H1 (cell line): ENCODE measurements around the gene MRPS27. TPM values are rescaled to one million over a fixed set of nuclear protein-coding genes. Genes with fewer than 3 reads are reported as not detected.

Experiments
- CTCF ChIA-PET: fragments of 300-600 bp; sonication (Branson Sonifier 250); formaldehyde crosslinking; loops from one replicate; lab custom pipeline; 2021; ENCODE audit not compliant: partially characterized antibody; lab: Charles Lee
- POLR2A ChIA-PET: fragments of 300-600 bp; sonication (Branson Sonifier 250); formaldehyde crosslinking; loops from one replicate; lab custom pipeline; 2021; ENCODE audit warnings: inconsistent platforms; ENCODE audit not compliant: partially characterized antibody; lab: Charles Lee
- DNase-seq, 2 experiments: peaks; one replicate each; pipeline versions ENCODE4 v3.0.0 to v3.0.0-alpha.2; 2010 to 2022; ENCODE audit warnings: low spot score in 2 of 2, low read depth in 1 of 2, mixed read lengths in 1 of 2
- FAIRE-seq: peaks from 2 replicates; lab custom pipeline; 2011; peaks lifted over from hg19 to GRCh38; lab: Jason Lieb, UNC
- H2AFZ ChIP-seq: 2 replicates; pipeline ENCODE4 v1.8.1; 2012; ENCODE audit warnings: low read length, inconsistent platforms
- H2AK5ac ChIP-seq: 2 replicates; pipeline ENCODE4 v1.6.1; 2013; ENCODE audit warnings: low read depth, low read length
- H2BK120ac ChIP-seq: replicated peaks from 2 replicates; pipeline ENCODE3; 2013; ENCODE audit warnings: low read depth, low read length, inconsistent platforms
- H2BK12ac ChIP-seq: 2 replicates; pipeline ENCODE4 v1.6.1; 2013; ENCODE audit warnings: low read depth, low read length
- H2BK15ac ChIP-seq: 2 replicates; pipeline ENCODE4 v1.6.1; 2013; ENCODE audit warnings: low read length
- H2BK20ac ChIP-seq: 2 replicates; pipeline ENCODE4 v1.6.1; 2013; ENCODE audit warnings: low read length
- H2BK5ac ChIP-seq: 2 replicates; pipeline ENCODE4 v1.6.1; 2013; ENCODE audit warnings: low read depth, low read length
- H3K14ac ChIP-seq: 2 replicates; pipeline ENCODE4 v1.6.1; 2013; ENCODE audit warnings: inconsistent platforms; ENCODE audit not compliant: insufficient read length
- H3K18ac ChIP-seq: 2 replicates; pipeline ENCODE4 v1.6.1; 2013; ENCODE audit warnings: low read length; ENCODE audit errors: extremely low read depth
- H3K23ac ChIP-seq: 2 replicates; pipeline ENCODE4 v1.6.1; 2013; ENCODE audit warnings: inconsistent platforms; ENCODE audit not compliant: insufficient read length
- H3K23me2 ChIP-seq: 2 replicates; pipeline ENCODE4 v1.6.1; 2013; ENCODE audit warnings: low read depth, low read length
- H3K27ac ChIP-seq: 2 replicates; pipeline ENCODE4 v1.6.1; 2011; ENCODE audit warnings: low read depth, low read length, inconsistent platforms
- H3K27me3 ChIP-seq, 4 experiments: replicated peaks in 1 of 4; 1 replicate in 1 of 4; 2 replicates in 3 of 4; pipeline versions ENCODE4 v1.6.1 to v1.8.1; 2011 to 2013; ENCODE audit warnings: low read length in 3 of 4, mild to moderate bottlenecking in 3 of 4, inconsistent platforms in 2 of 4, mixed read lengths in 2 of 4, moderate library complexity in 1 of 4; ENCODE audit not compliant: control insufficient read depth in 3 of 4, insufficient read depth in 3 of 4; ENCODE audit errors: extremely low read depth in 1 of 4
- H3K36me3 ChIP-seq, 4 experiments: 2 replicates each; pipeline versions ENCODE4 v1.6.1 to v1.8.1; 2011 to 2013; ENCODE audit warnings: mild to moderate bottlenecking in 4 of 4, low read length in 3 of 4, moderate library complexity in 2 of 4, control low read depth in 1 of 4, inconsistent platforms in 1 of 4; ENCODE audit not compliant: insufficient read depth in 4 of 4, control insufficient read depth in 2 of 4
- H3K4ac ChIP-seq: replicated peaks from 2 replicates; pipeline ENCODE3; 2013; ENCODE audit warnings: low read length, low read depth, mixed read lengths, inconsistent platforms; ENCODE audit not compliant: insufficient read length
- H3K4me1 ChIP-seq, 4 experiments: replicated peaks in 1 of 4; 1 replicate in 1 of 4; 2 replicates in 3 of 4; pipeline versions ENCODE4 v1.6.1 to v1.8.1; 2011 to 2013; ENCODE audit warnings: low read length in 3 of 4, inconsistent platforms in 2 of 4, mixed read lengths in 1 of 4; ENCODE audit not compliant: insufficient read depth in 4 of 4, control insufficient read depth in 3 of 4
- H3K4me2 ChIP-seq, 2 experiments: 2 replicates each; pipeline versions ENCODE4 v1.6.1 to v1.8.1; 2011 to 2013; ENCODE audit warnings: low read depth in 2 of 2, low read length in 2 of 2, control low read depth in 1 of 2, inconsistent platforms in 1 of 2, mild to moderate bottlenecking in 1 of 2; ENCODE audit not compliant: insufficient read depth in 1 of 2
- H3K4me3 ChIP-seq, 4 experiments: fragments of 200-600, 300-600 bp in 1 of 4; sonication (generic), shearing (Covaris generic), sonication (Bioruptor Twin) in 1 of 4; 2 replicates each; pipeline versions ENCODE4 v1.5.1 to v1.8.1; 2011 to 2016; ENCODE audit warnings: low read length in 4 of 4, low read depth in 3 of 4, control low read depth in 2 of 4, inconsistent platforms in 2 of 4, mild to moderate bottlenecking in 2 of 4, mixed read lengths in 1 of 4, moderate library complexity in 1 of 4; ENCODE audit not compliant: insufficient read depth in 2 of 4; ENCODE audit errors: extremely low read depth in 1 of 4
- H3K56ac ChIP-seq: replicated peaks from 2 replicates; pipeline ENCODE3; 2013; ENCODE audit warnings: low read depth, mild to moderate bottlenecking, mixed read lengths, low read length, inconsistent platforms; ENCODE audit not compliant: insufficient read length
- H3K79me1 ChIP-seq: 2 replicates; pipeline ENCODE4 v1.6.1; 2013; ENCODE audit warnings: low read depth, low read length, control low read depth
- H3K79me2 ChIP-seq, 2 experiments: 2 replicates each; pipeline versions ENCODE4 v1.6.1 to v1.8.1; 2012 to 2013; ENCODE audit warnings: low read length in 2 of 2, mild to moderate bottlenecking in 2 of 2, inconsistent platforms in 1 of 2; ENCODE audit not compliant: insufficient read depth in 2 of 2, control insufficient read depth in 1 of 2
- H3K9ac ChIP-seq, 4 experiments: replicated peaks in 1 of 4; 1 replicate in 1 of 4; 2 replicates in 3 of 4; pipeline versions ENCODE4 v1.6.1 to v1.8.1; 2011 to 2013; ENCODE audit warnings: low read depth in 3 of 4, low read length in 3 of 4, control low read depth in 2 of 4, mild to moderate bottlenecking in 2 of 4, moderate library complexity in 2 of 4, inconsistent platforms in 1 of 4; ENCODE audit errors: extremely low read depth in 1 of 4
- H3K9me3 ChIP-seq, 2 experiments: 2 replicates each; pipeline versions ENCODE4 v1.6.1 to v1.8.1; 2012 to 2013; ENCODE audit warnings: mild to moderate bottlenecking in 2 of 2, moderate library complexity in 2 of 2, control low read depth in 1 of 2, inconsistent platforms in 1 of 2, low read depth in 1 of 2, low read length in 1 of 2, mixed read lengths in 1 of 2; ENCODE audit not compliant: insufficient read depth in 2 of 2
- H4K20me1 ChIP-seq, 2 experiments: replicated peaks in 1 of 2; 2 replicates each; pipeline versions ENCODE3 to v1.8.1; 2011 to 2013; ENCODE audit warnings: inconsistent platforms in 2 of 2, low read length in 2 of 2, mild to moderate bottlenecking in 1 of 2; ENCODE audit not compliant: insufficient read depth in 2 of 2, control insufficient read depth in 1 of 2
- H4K5ac ChIP-seq: 2 replicates; pipeline ENCODE4 v1.6.1; 2013; ENCODE audit warnings: low read length, low read depth, mixed read lengths, inconsistent platforms; ENCODE audit not compliant: insufficient read length
- H4K8ac ChIP-seq: 2 replicates; pipeline ENCODE4 v1.8.0; 2013; ENCODE audit warnings: mild to moderate bottlenecking, moderate library complexity, low read length, inconsistent platforms; ENCODE audit not compliant: insufficient read depth; ENCODE audit errors: extremely low read depth
- H4K91ac ChIP-seq: replicated peaks from 2 replicates; pipeline ENCODE3; 2013; ENCODE audit warnings: low read length, mixed read lengths, inconsistent platforms; ENCODE audit not compliant: insufficient read length
- BACH1 ChIP-seq: IDR thresholded peaks from 2 replicates; pipeline ENCODE4 v1.6.1; 2012; ENCODE audit warnings: low read length, improper control_type of control experiment
- CTBP2 ChIP-seq: IDR thresholded peaks from 2 replicates; pipeline ENCODE4 v1.7.0; 2011; ENCODE audit warnings: borderline replicate concordance, mild to moderate bottlenecking, moderate library complexity, mixed read lengths, low read length; ENCODE audit not compliant: insufficient read depth, insufficient read length
- MAX ChIP-seq: IDR thresholded peaks from 2 replicates; pipeline ENCODE4 v1.6.1; 2012; ENCODE audit warnings: inconsistent platforms
- PHF8 ChIP-seq: fragments of 200-600 bp; sonication (generic); conservative IDR thresholded peaks from 2 replicates; pipeline ENCODE4 v1.7.1; 2012; ENCODE audit warnings: low read depth, mild to moderate bottlenecking, inconsistent platforms, low read length, moderate library complexity
- RBBP5 ChIP-seq: IDR thresholded peaks from 2 replicates; pipeline ENCODE4 v1.7.1; 2012; ENCODE audit warnings: low read depth, mild to moderate bottlenecking, inconsistent platforms, low read length, moderate library complexity, borderline replicate concordance
- RXRA ChIP-seq: IDR thresholded peaks from 2 replicates; pipeline ENCODE4 v1.6.1; 2011; ENCODE audit warnings: low read depth, mild to moderate bottlenecking, low read length, moderate library complexity; ENCODE audit not compliant: insufficient read depth
- SP4 ChIP-seq: IDR thresholded peaks from 2 replicates; pipeline ENCODE4 v1.6.1; 2012; ENCODE audit warnings: low read length, inconsistent platforms
- SUZ12 ChIP-seq: fragments of 200-600 bp; sonication (generic); IDR thresholded peaks from 2 replicates; pipeline ENCODE4 v1.6.1; 2012; ENCODE audit warnings: mild to moderate bottlenecking, inconsistent platforms, low read length, moderate library complexity, mixed read lengths
- WGBS, 2 experiments: shearing (Covaris generic) in 1 of 2; methylation state at CpG; one replicate each; pipeline versions ENCODE4 v1.1.6 to v1.1.7; 2013 to 2015; ENCODE audit warnings: low lambda C conversion rate in 2 of 2, mixed read lengths in 2 of 2, inconsistent platforms in 1 of 2, low coverage in 1 of 2, missing lambda C conversion rate in 1 of 2; ENCODE audit not compliant: insufficient replicate concordance in 2 of 2, insufficient coverage in 1 of 2, insufficient read length in 1 of 2; ENCODE audit errors: extremely low coverage in 1 of 2, missing lambda C conversion rate in 1 of 2; 5-methylcytosine and 5-hydroxymethylcytosine counted together
- polyA plus RNA-seq, 7 experiments: library from polyadenylated mRNA; depleted of rRNA in 3 of 7; stranded (reverse) in 5 of 7; unstranded in 2 of 7; fragments of >200 nt in 5 of 7; fragments of 200-250 nt in 2 of 7; gene quantifications; 1 replicate in 5 of 7; 2 replicates in 1 of 7; 4 replicates in 1 of 7; pipeline versions ENCODE4 v1.2.1 to v1.2.3, GENCODE V29; 2011 to 2013; ENCODE audit warnings: missing spikeins in 2 of 7, mixed read lengths in 2 of 7
- total RNA-seq: library from RNA; stranded (reverse); fragmentation: NEBNext Ultra II Directional; extraction: Animal tissue kit (Norgen Biotek cat#: 25700); gene quantifications from 2 replicates; pipeline ENCODE4 v1.2.1, GENCODE V29; 2021

The MRPS27 gene
- total and polyA plus RNA-seq, 2 of the 8 experiments (the other 6 are each of a cell fraction or from before 2014, with no cell fraction given), result 93.2 to 102 TPM

DNA sequence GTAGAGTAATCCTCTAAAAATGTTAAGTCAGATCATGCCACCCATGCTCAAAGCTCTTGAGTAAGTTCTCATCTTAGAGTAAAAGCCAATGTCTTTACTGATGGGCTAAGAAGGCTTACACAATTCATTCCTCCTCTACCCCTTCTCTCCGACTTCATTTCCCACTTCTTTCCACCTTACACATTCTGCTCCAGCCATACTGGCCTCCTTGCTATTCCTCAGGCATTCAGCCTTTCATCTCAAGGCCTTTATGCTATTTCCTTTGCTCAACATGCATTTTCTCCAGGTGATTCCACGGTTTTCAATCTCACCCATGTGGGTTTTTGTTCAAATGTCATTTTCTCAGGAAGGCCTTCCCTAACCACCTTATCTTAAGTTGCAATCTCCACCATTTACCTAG lies 107.9 kb downstream of the MRPS27 start:
- Histone ChIP-seq H3K4ac (no peak overlapping the region), H2BK5ac (no peak overlapping the region), H2AFZ (no peak overlapping the region), H2BK20ac (no peak overlapping the region), H3K23me2 (no peaks in the 10 kb centered on the region; the same call in 1 of the 2 replicates), H3K4me3 (no peak overlapping the region), H2AK5ac (no peak overlapping the region), H3K79me2 (no peaks in the 10 kb centered on the region), H3K23ac (no peak overlapping the region), H4K8ac (no peak overlapping the region)
- DNase-seq, result no peak
- TF ChIP-seq RBBP5 (no peak), CTBP2 (no peak), SP4 (no peak), MAX (no peak), BACH1 (no peak), SUZ12 (no peak), RXRA (no peak), PHF8 (no peak)
- TF ChIP-seq, all 59 proteins: peak for 0
- Histone ChIP-seq H3K4me1 (peaks cover 3 to 18% (median 9%) of the 10 kb centered on the region in 4 experiments; a peak in 5 of 7 replicates), H3K14ac (no peak overlapping the region), H4K91ac (no peak overlapping the region), H3K9me3 (no peaks in the 10 kb centered on the region), H3K27me3 (peaks cover 0 to 2% (median 0%) of the 10 kb centered on the region in 4 experiments; a peak in 1 of 7 replicates), H4K5ac (no peak overlapping the region), H3K9ac (no peak overlapping the region), H4K20me1 (peaks cover 0 to 3% of the 10 kb centered on the region in 2 experiments), H2BK12ac (no peak overlapping the region), H2BK120ac (no peak overlapping the region), H3K79me1 (no peaks in the 10 kb centered on the region), H2BK15ac (no peak overlapping the region), H3K18ac (no peak overlapping the region), H3K36me3 (peaks cover 0 to 5% (median 0%) of the 10 kb centered on the region in 4 experiments; a peak in 4 of 8 replicates), H3K56ac (no peak overlapping the region), H3K4me2 (no peak overlapping the region), H3K27ac (no peak overlapping the region)
- 89% methylated on average over 2 of the region's 2 CpGs; no CpG with 5 or more reads in 1 of the 2 experiments for WGBS, 2 experiments
- ChIA-PET CTCF (no interaction called here), POLR2A (no interaction called here)
- FAIRE-seq, result no peak
